Endothelial cell (in vitro differentiated cells): ENCODE measurements around the gene SEC14L2. TPM values are rescaled to one million over a fixed set of nuclear protein-coding genes. Genes with fewer than 3 reads are reported as not detected.

ENCODE experiments used
- DNase-seq: peaks from one replicate; pipeline ENCODE4 v3.0.0; 2021; ENCODE audit warnings: low spot score
- H3K27ac Mint-ChIP-seq: one replicate; pipeline ENCODE4 v1.8.0; 2021; ENCODE audit warnings: mixed read lengths, inconsistent platforms; ENCODE audit not compliant: unreplicated experiment
- H3K27me3 Mint-ChIP-seq: one replicate; pipeline ENCODE4 v1.8.0; 2021; ENCODE audit warnings: mild to moderate bottlenecking, moderate library complexity, mixed read lengths, inconsistent platforms; ENCODE audit not compliant: unreplicated experiment
- H3K36me3 Mint-ChIP-seq: one replicate; pipeline ENCODE4 v1.8.0; 2021; ENCODE audit warnings: mild to moderate bottlenecking, low read depth, mixed read lengths, inconsistent platforms; ENCODE audit not compliant: unreplicated experiment
- H3K4me1 Mint-ChIP-seq: one replicate; pipeline ENCODE4 v1.8.0; 2021; ENCODE audit warnings: mild to moderate bottlenecking, mixed read lengths, inconsistent platforms; ENCODE audit not compliant: unreplicated experiment
- H3K4me3 Mint-ChIP-seq: one replicate; pipeline ENCODE4 v1.8.0; 2021; ENCODE audit warnings: mild to moderate bottlenecking, mixed read lengths, inconsistent platforms; ENCODE audit not compliant: unreplicated experiment
- H3K9me3 Mint-ChIP-seq: one replicate; pipeline ENCODE4 v1.8.0; 2021; ENCODE audit warnings: mixed read lengths, inconsistent platforms; ENCODE audit not compliant: unreplicated experiment
- CTCF ChIP-seq: fragments of 200-600 bp; sonication (generic); IDR thresholded peaks from one replicate; pipeline ENCODE4 v1.5.0; 2021; ENCODE audit warnings: antibody characterized with exemption; ENCODE audit not compliant: unreplicated experiment
- long read RNA-seq: library from polyadenylated mRNA; unstranded; transcript quantifications from one replicate; pipeline ENCODE4 v2.0.0, GENCODE V29; 2020; ENCODE audit not compliant: unreplicated experiment
- total RNA-seq: library from RNA; stranded (reverse); fragmentation: NEBNext Ultra II Directional; extraction: Animal tissue kit (Norgen Biotek cat#: 25700); gene quantifications from one replicate; pipeline ENCODE4 v1.2.1, GENCODE V29; 2021; ENCODE audit not compliant: unreplicated experiment

SEC14L2 gene
- 3.9 TPM for total RNA-seq
- long read RNA-seq, full-length matches to known transcripts: 3 of 4 reads
- long read RNA-seq, partial matches to known transcripts: 0 of 4 reads
- long read RNA-seq, other reads (novel, unspliced or antisense): 1 of 4 reads

DNA sequence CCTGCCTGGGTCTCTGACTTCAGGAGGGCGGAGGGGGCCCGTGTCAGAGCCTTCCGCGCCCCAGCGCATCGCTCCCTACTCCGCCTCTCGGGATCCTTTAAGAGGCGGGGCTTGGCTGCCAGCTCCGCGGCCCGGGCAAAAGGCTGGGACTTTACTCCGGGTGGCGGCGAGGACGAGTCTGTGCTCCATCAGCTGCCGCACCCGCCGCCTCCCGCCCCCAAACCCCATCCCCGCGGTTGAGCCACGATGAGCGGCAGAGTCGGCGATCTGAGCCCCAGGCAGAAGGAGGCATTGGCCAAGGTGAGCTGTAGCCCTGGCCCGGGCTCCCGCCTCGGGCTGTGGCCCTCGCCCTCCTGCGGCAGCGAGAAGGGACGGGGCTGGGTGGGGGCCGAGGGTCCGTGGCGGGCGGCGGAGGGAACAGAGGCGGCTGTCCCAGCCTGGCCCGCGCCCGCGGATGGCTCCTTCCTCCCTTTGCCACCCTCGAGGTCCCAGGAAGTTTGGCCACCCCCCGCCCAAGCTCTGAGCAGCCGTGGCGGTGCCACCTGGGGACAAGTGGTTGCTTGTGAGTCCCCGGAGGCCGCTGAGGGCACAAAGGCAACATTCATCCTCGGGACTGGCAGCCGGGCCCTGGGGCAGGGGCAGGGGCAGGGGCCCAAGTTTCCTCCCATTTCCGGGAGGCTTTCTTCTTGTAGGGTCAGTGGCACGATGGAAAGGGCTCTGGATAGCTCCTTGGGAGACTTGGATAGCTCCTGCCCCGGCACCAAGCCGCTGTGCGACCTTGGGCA, at the start of gene SEC14L2:
Gene SEC14L2 (plus strand): TSS at position 148 of the 785 bp plus-strand sequence. CDS start 99 bp downstream, at position 247.
- H3K9me3 Mint-ChIP-seq: no peaks in the 10 kb centered on the region
- H3K36me3 Mint-ChIP-seq: no peaks in the 10 kb centered on the region
- peak; percentile 41 for DNase-seq
- peak within 1 kb of the TSS; percentile 81 for H3K4me3 Mint-ChIP-seq
- no peak for TF ChIP-seq CTCF
- H3K4me1 Mint-ChIP-seq: peaks cover 17% of the 10 kb centered on the region
- H3K27ac Mint-ChIP-seq: no peak within 1 kb of the TSS
- H3K27me3 Mint-ChIP-seq: peaks cover 14% of the 10 kb centered on the region

DNA sequence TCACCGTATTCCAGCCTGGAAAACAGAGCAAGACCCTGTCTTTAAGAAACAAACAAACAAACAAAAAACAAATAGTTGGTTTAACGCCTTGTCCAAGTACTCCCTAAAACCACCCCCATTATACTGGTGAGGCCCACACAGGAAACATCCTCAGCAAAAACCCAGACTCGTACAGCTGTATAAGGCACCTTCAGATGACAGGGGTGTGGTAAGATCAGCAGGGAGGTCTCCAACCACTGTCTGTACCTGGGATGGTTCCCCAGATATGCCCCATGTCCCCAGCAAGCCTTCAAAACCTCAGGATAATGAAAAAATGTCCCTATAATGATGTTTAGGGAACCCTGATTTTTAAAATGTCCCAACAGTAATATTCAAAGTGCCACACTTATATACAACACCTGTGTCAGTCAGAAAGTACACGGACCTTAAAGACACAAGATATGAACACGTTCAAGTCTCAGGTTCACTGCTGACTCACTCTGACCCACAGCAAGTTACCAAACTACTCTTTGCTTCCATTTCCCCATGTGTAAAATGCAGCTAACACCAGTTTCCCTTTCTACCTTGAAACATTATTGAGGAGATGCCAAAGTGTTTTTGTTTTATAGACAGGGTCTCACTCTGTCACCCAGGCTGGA, 49.4 kb upstream of the SEC14L2 start:
- H3K36me3 Mint-ChIP-seq: peaks cover 34% of the 10 kb centered on the region
- TF ChIP-seq CTCF: no peak

GRCh38 chr22:30348404-30348803, 48.4 kb upstream of the SEC14L2 start:
- no peaks in the 10 kb centered on the region for H3K4me1 Mint-ChIP-seq
- no peak overlapping the region for H3K4me3 Mint-ChIP-seq
- no peak for DNase-seq
- no peak for TF ChIP-seq CTCF
- H3K9me3 Mint-ChIP-seq: no peaks in the 10 kb centered on the region
- peaks cover 35% of the 10 kb centered on the region for H3K36me3 Mint-ChIP-seq
- no peak overlapping the region for H3K27ac Mint-ChIP-seq
- H3K27me3 Mint-ChIP-seq: peaks cover 3% of the 10 kb centered on the region

More for the DNA sequence above, 49.4 kb upstream of the SEC14L2 start:
- Mint-ChIP-seq H3K9me3 (no peaks in the 10 kb centered on the region), H3K27ac (no peak overlapping the region), H3K4me3 (peak overlapping the region; percentile 37), H3K4me1 (no peaks in the 10 kb centered on the region), H3K27me3 (peaks cover 3% of the 10 kb centered on the region)
- DNase-seq: no peak

- H3K27ac Mint-ChIP-seq: no peak overlapping the region
- no peak overlapping the region for H3K4me3 Mint-ChIP-seq
- no peak for DNase-seq
- no peaks in the 10 kb centered on the region for H3K4me1 Mint-ChIP-seq
- peaks cover 3% of the 10 kb centered on the region for H3K27me3 Mint-ChIP-seq
- H3K36me3 Mint-ChIP-seq: peaks cover 36% of the 10 kb centered on the region
- no peak for TF ChIP-seq CTCF
- H3K9me3 Mint-ChIP-seq: no peaks in the 10 kb centered on the region
Measured at GRCh38 chr22:30348809-30349208, 48.0 kb upstream of the SEC14L2 start.

DNA sequence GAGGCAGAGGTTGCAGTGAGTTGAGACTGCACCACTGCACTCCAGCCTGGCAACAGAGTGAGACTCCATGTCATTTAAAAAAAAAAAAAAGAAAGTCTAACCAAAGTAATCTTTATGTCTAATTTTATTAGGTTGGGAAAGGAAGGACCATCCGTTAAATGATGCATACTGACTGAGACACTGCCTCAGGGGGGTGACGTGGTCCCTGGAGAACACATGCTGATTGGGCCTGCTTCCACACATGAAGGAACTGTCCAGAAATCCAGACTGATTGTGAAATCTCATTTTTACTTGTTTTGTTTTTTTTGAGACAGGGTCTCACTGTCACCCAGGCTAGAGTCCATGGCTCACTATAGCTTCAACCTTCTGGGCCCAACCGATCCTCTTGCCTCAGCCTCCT, 45.6 kb upstream of the SEC14L2 start:
- DNase-seq: no peak

More for the DNA sequence above, 45.6 kb upstream of the SEC14L2 start:
- no peak overlapping the region for H3K4me3 Mint-ChIP-seq
- peaks cover 18% of the 10 kb centered on the region for H3K4me1 Mint-ChIP-seq
- H3K27me3 Mint-ChIP-seq: peaks cover 5% of the 10 kb centered on the region
- H3K9me3 Mint-ChIP-seq: no peaks in the 10 kb centered on the region
- TF ChIP-seq CTCF: no peak
- H3K36me3 Mint-ChIP-seq: peaks cover 32% of the 10 kb centered on the region
- peak overlapping the region; percentile 64 for H3K27ac Mint-ChIP-seq
